ENCODE measurements around the gene ETFB. TPM values are rescaled to one million over a fixed set of nuclear protein-coding genes. Genes with fewer than 3 reads are reported as not detected.

The ETFB gene
- total and polyA plus RNA-seq, 9 of the 15 experiments (the other 6 are each of a cell fraction or from before 2014, with no cell fraction given): 18.1 to 143 (median 96.1) TPM

DNA sequence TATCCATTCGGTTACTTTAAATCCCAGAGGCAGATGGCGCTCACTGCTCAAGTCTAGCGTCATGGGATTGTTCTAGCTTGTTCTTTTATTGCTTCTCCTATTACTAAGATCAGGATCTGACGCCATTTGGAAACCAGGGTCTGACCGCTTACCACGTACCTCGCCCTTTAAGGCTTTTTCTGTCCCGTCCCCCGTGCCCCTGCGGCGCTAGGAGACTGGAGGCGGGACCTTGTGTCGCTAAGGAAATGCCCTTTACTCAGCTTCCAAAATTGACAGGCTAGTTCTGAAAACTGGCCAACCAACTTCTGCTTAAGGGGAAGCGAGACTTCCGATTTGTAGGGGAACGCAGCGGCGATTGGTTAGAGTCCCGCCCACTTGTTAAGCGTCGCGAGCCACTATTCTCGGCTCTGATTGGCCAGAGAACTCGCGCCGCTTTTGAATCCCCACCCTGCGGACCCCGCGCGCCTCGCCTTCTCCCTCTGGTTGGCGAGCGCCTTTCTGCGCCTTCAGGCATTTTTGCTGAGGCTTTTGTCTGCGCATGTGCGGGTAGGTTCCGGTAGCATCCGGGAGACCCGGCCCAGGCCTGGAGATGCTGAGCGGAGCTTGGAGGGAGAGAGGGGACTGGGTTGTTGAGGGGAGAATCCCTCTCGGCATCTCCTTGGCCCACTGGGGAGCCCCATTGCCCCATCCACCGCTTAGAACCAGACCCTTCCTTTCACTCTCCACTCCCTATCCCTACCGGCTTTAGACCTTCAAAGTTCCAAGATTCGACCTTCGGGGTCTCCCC is 28.1 kb upstream of the ETFB start (continued):
- TF ChIP-seq KLF1 (tag; IDR thresholded peaks at IDR 0.05): no peak
- TF ChIP-seq, protein P1, sequence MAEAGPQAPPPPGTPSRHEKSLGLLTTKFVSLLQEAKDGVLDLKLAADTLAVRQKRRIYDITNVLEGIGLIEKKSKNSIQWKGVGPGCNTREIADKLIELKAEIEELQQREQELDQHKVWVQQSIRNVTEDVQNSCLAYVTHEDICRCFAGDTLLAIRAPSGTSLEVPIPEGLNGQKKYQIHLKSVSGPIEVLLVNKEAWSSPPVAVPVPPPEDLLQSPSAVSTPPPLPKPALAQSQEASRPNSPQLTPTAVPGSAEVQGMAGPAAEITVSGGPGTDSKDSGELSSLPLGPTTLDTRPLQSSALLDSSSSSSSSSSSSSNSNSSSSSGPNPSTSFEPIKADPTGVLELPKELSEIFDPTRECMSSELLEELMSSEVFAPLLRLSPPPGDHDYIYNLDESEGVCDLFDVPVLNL (CRISPR knock-in tag; IDR thresholded peaks at IDR 0.05; ENCODE audit: low read depth): peak; percentile 98
- TF ChIP-seq, protein P2, sequence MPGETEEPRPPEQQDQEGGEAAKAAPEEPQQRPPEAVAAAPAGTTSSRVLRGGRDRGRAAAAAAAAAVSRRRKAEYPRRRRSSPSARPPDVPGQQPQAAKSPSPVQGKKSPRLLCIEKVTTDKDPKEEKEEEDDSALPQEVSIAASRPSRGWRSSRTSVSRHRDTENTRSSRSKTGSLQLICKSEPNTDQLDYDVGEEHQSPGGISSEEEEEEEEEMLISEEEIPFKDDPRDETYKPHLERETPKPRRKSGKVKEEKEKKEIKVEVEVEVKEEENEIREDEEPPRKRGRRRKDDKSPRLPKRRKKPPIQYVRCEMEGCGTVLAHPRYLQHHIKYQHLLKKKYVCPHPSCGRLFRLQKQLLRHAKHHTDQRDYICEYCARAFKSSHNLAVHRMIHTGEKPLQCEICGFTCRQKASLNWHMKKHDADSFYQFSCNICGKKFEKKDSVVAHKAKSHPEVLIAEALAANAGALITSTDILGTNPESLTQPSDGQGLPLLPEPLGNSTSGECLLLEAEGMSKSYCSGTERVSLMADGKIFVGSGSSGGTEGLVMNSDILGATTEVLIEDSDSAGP (CRISPR knock-in tag; IDR thresholded peaks at IDR 0.05): peak; percentile 96
- TF ChIP-seq ZNF143 (CRISPR knock-in tag; IDR thresholded peaks at IDR 0.05): no peak
- no peak for TF ChIP-seq MTF1 (CRISPR knock-in tag; IDR thresholded peaks at IDR 0.05; ENCODE audit: borderline replicate concordance)
- peak; percentile 79 for TF ChIP-seq RBFOX2 (IDR thresholded peaks at IDR 0.05; ENCODE audit: low read depth, low read length)
- TF ChIP-seq BHLHE40 (IDR thresholded peaks at IDR 0.05; ENCODE audit: low read length): peak; percentile 68; the same call in 1 of the 2 replicates
- TF ChIP-seq, protein P3, sequence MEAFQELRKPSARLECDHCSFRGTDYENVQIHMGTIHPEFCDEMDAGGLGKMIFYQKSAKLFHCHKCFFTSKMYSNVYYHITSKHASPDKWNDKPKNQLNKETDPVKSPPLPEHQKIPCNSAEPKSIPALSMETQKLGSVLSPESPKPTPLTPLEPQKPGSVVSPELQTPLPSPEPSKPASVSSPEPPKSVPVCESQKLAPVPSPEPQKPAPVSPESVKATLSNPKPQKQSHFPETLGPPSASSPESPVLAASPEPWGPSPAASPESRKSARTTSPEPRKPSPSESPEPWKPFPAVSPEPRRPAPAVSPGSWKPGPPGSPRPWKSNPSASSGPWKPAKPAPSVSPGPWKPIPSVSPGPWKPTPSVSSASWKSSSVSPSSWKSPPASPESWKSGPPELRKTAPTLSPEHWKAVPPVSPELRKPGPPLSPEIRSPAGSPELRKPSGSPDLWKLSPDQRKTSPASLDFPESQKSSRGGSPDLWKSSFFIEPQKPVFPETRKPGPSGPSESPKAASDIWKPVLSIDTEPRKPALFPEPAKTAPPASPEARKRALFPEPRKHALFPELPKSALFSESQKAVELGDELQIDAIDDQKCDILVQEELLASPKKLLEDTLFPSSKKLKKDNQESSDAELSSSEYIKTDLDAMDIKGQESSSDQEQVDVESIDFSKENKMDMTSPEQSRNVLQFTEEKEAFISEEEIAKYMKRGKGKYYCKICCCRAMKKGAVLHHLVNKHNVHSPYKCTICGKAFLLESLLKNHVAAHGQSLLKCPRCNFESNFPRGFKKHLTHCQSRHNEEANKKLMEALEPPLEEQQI (IDR thresholded peaks at IDR 0.05): no peak
- no peak for TF ChIP-seq RREB1 (CRISPR knock-in tag; IDR thresholded peaks at IDR 0.05)
- TF ChIP-seq MCM2 (IDR thresholded peaks at IDR 0.05; ENCODE audit: low read depth): no peak
- no peak for TF ChIP-seq ZNF589 (CRISPR knock-in tag; IDR thresholded peaks at IDR 0.05; ENCODE audit: low read depth)
- peak; percentile 61; the same call in 1 of the 2 replicates for TF ChIP-seq MTA3 (IDR thresholded peaks at IDR 0.05; ENCODE audit: borderline replicate concordance)
- TF ChIP-seq XRCC5 (IDR thresholded peaks at IDR 0.05; ENCODE audit: low read depth, low read length): no peak
- peak; percentile 36; the same call in 1 of the 2 replicates for TF ChIP-seq CREB3L1 (IDR thresholded peaks at IDR 0.05; ENCODE audit: borderline replicate concordance, low read depth)

Measured in K562 (cell line).